HG03025 (cell line): ENCODE data around the gene PCDHGC4.
A peak's percentile ranks its signal among the peaks of the same experiment; 100 is the strongest.

Experiments
- ATAC-seq: cut with Tn5 transposase; IDR thresholded peaks from one replicate; pipeline ENCODE4 v1.9.1; 2021; ENCODE audit warnings: mild to moderate bottlenecking, moderate library complexity; ENCODE audit not compliant: unreplicated experiment, low FRiP score

PCDHGC4 gene

GRCh38 chr5:141524604-141525597 is 40.1 kb downstream of the PCDHGC4 start:
- ATAC-seq = peak; percentile 57

- ATAC-seq = no peak
Observed at GRCh38 chr5:141525653-141526052, 40.8 kb downstream of the PCDHGC4 start.

- no peak for ATAC-seq
Observed at GRCh38 chr5:141527426-141527825, 42.6 kb downstream of the PCDHGC4 start.

- ATAC-seq = no peak
Observed at GRCh38 chr5:141528291-141528984, 43.6 kb downstream of the PCDHGC4 start.

- no peak for ATAC-seq
Observed at GRCh38 chr5:141529002-141529401, 44.2 kb downstream of the PCDHGC4 start.

GRCh38 chr5:141529873-141530272 is 45.0 kb downstream of the PCDHGC4 start:
- peak; percentile 50 for ATAC-seq

GRCh38 chr5:141532726-141533125 is 47.9 kb downstream of the PCDHGC4 start:
- ATAC-seq = no peak

GRCh38 chr5:141533897-141534296 is 49.1 kb downstream of the PCDHGC4 start:
- no peak for ATAC-seq

GRCh38 chr5:141534492-141535213 is 49.8 kb downstream of the PCDHGC4 start:
- ATAC-seq = no peak
